NCI-H146 treated with DMSO at 0.1 percent for 48 hours (cell line): Measurements from ENCODE around the gene PBX1.
"Not testable (repeated sequence)": the region's sequence is repeated elsewhere in the genome, so short reads cannot be mapped to it uniquely, and the experiment has no call there.

Source experiments
- DNase-seq: peaks from one replicate; lab custom pipeline; 2025; ENCODE audit not compliant: unreplicated experiment; lab: John Stamatoyannopoulos, UW

The PBX1 gene

GRCh38 chr1:164558461-164559341, at the start of gene PBX1:
Gene PBX1, plus strand, starts transcription at chr1:164559184.
- peak; percentile 98 for DNase-seq

- DNase-seq, result no peak
Measured at GRCh38 chr1:164510435-164510834, 48.5 kb upstream of the PBX1 start.

- no peak for DNase-seq
Measured at GRCh38 chr1:164511001-164511705, 47.8 kb upstream of the PBX1 start.

DNA sequence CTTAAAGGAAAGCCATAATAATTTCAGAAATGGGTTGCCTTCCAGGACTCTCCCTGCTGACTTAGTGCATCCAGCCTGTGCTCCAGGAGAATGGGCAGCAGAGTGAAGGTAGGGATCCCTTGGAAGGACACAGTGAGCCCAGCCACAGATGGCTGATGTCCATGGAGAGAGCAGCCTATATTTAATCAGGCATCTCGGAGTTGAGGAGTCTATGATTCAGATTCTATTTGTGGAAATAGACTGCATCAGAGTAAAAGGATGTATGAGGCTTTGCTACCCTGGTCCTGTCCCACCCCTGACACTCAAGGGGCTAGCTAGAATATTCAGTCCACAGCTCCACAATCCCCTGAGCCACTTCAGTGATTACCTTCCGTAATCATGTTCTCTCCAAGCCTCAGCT, 43.8 kb upstream of the PBX1 start:
- no peak for DNase-seq

DNA sequence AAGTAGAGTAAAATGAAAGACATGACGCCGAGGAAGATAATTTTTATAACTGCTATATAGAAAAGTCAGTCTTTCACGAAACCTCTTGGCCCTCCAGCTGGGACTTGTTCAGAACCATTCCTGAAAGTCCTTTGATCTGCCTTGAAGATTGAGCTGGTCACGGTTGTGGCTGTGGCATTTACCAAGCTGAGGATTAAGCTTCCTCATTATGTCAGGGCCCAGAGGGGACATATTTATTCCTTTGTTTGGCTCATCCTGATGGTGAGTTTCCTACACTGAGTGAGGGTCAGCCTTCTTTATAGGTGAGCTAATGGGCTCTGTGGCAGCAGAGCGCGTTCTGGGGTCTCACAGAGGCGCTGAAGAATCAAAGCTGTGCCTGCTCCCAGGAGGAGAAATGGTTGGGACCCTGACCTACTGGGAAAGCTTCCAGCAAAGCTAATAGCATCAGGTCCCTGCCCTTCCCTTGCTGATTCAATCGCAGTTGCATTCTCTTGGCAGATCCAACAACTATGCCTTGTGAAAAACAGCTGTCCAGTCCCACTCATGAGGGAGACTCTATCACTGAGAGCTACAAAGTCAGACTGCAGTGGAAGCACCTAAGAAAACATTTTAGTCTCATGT, 43.2 kb upstream of the PBX1 start:
- DNase-seq, result no peak

DNA sequence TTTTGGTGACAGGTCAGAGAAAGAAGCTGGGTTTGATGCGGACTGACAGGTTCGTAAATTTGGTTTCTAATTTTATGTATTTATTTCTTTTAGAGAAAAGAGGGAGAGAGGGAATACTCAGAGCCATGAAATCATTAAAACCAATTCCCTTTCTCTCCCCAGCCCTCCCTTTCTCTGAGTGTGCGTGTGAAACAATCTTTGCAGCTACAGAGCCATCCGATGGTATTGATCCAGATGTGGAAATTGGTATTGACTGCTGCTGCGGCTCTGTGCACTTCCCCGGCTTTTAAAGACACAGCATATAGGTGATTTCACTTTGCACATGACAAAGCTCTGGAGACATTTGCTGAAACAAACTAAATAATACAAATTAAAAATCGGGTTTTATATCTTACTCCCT, 42.4 kb upstream of the PBX1 start:
- no peak for DNase-seq

DNA sequence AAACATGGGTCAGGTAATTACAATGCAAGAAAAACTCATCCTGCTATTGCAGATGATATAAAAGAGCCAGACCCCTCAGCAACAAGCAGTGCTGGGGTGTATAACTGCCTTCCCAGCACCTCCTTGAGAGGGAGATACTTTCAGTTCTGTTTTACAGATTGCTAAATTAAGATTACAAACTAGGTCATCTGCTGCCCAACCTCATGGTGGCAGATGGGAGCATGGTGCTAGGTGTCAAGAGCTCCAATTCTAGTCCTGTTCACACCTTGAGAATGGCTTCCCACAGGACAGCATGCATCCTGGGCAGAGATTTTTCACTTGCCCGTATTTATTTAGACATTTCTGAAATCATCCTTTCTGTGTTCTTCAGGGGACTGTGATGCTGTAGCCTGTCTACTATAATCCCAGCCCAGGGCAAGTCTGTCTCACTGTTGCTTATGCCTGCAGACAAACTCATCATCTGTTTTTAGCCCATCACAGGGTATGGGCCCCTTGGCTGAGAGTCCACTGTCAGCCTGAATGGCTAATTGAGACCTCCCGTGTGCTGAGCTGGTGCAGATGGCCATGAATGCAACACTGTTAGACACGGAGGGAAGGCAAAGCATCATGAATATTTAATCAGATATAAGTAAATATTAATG, 40.2 kb upstream of the PBX1 start:
- DNase-seq, result no peak

DNA sequence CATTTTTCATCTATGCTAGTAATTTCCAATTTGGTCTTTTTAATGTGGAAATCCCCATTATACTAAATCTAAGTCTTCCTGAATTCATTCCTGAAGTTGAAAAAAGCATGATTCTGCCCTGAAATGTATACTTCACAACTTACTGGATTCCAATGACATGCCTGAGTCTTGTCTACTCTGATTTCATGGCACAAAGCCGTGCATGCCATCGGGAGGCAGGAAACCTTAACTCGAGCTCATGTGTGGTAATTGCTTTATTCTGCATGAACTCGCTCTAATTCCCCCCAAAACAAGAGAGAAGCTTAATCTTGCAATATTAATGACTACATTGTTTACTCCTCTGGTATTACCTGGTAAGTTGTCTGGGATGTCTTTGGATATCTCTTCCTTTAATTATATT, 39.6 kb upstream of the PBX1 start:
- DNase-seq, result no peak

GRCh38 chr1:164524810-164525209, 34.2 kb upstream of the PBX1 start:
- no peak for DNase-seq

DNA sequence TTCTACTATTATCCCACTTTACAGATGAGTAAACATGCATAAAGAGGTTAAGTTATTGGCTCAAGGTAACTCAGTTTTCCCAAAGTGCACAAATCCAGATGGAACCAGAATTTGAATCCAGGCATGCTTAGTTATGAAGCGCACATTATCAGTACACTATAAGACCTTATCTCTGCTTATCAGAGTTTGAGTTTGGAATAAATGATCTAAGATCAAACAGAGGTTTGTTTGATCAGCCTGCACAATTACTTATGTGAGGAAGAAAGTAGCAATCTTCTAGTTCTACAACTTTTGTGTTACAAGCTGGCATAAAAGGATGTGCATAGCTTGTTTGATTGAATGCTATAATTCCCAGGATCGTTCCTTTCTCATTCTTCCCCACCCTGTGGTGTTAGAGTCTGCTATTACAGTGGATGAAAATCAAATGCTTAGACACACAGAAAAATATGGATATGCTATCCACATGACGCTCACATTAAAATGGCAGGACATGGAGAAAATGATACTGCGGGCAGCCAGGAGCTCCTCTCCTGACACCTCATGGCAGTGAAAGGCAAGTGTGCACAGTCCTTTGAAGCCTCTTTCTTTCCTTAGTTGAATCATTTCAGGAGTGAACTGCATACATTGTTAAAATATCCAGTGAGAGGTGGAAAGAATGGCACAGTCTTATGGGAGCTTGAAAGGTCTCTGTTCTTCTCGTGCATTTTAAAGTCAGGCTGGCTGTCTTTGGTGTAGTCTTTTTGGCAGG, 23.9 kb upstream of the PBX1 start:
- DNase-seq, result no peak

DNA sequence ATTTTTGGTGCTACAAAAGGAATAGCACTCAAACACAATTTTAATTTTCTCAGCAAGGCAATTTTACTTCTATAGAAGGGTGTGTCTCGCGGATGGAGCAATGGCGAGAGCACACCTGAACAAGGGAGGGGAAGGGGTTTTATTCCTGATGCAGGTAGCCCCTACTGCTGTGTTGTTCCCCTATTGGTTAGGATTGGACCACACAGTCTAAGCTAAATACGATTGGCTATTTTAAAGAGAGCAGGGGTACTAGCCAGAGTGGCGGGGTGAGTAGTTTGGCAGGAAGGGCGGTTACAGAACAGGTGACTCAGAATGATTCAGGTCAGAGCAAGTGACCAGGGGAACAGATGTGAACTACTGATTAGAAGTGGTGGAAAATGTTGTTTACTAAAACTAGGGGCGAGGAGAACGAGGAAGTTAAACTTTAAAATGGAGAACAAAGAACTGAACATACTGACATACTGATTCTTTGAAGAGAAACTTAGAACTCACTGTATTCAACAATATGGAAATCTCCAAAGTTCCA, 6.5 kb upstream of the PBX1 start:
- DNase-seq, result not testable (repeated sequence)

- DNase-seq, result no peak
Measured at GRCh38 chr1:164557270-164557669, 1.7 kb upstream of the PBX1 start.

DNA sequence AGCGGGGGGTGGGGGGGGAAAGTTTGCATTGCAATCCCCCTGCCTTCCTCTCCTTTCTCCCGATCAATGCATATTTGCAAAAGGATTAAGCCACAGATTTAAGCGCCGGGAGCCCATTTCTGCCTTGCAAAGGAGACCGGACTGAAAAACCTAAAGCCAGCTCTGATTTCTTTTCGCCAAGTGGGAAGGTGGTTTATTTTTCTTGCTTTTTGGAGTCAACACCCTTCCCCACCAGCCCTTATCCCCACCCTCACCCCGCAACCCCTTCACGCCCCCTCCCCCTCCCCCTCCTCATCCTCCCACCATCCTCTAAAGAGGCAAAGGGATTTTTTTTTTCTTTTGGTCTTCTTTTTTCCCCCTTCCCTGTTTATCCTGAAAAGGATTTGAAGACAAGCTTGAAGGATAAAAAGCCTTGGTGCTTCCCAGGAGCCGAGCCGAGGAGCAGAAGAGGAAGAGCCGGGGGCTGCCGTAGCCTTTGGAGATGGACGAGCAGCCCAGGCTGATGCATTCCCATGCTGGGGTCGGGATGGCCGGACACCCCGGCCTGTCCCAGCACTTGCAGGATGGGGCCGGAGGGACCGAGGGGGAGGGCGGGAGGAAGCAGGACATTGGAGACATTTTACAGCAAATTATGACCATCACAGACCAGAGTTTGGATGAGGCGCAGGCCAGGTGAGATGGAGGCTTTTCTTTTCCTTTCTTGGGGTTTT, 513 bp downstream of the PBX1 start:
- no peak for DNase-seq

DNA sequence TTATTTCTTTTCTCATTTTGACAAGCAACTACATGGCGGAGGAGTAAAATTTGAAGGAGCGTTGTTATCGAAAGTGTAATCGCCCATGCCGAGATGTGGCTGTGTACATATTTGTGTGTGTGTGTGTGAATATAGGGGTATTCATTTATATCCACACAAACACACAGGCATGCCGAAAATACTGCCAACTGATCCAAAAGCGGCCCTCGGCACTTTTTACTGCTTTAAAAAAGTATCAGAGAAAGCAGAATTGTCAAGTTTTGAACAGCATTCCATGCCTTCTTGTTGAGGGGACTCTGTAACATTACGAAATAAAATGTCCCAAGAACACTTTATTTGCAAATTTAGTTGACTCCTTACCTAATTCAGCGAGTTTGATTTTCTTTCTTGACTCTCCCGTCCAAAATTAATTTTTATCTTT, 1.1 kb downstream of the PBX1 start:
- DNase-seq, result no peak

GRCh38 chr1:164560556-164560955, 1.6 kb downstream of the PBX1 start:
- no peak for DNase-seq

DNA sequence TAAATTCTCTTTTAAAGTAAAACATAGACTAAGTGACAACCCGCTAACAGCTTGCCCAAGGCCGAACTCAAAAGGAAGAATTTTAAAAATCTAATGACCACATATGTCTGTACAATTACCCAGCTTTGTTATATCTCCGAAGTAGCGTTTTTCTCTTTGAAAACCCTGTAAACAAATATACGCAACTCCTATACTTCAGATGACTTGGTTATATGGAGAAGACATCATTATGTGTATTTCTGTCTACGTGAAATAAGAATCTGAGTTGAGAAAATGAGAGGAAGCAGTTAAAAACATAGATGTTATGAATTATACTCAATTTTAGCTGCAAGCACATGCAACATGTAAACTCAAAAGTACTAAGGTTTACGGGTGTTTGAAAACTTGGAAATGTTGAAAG, 2.0 kb downstream of the PBX1 start:
- DNase-seq, result peak; percentile 10

DNA sequence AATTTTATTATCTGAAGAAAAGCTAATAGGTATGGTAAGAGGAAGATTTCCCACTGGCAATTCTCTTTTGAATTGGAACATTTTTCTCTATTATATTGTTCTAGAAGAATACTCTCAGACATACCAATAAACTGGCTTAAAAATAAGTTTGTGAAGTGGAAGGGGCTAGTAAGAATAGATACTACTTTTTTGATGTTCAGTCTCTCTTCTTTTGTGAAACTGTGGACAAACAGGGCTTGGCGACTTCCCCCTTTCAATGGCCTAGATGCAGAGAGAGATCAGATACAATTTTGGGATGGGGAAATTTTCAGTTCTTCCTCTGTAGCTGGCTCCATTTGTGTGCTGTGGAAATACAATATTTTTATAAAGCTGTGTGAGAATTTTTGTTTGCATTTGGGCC, 2.5 kb downstream of the PBX1 start:
- peak; percentile 7 for DNase-seq

DNA sequence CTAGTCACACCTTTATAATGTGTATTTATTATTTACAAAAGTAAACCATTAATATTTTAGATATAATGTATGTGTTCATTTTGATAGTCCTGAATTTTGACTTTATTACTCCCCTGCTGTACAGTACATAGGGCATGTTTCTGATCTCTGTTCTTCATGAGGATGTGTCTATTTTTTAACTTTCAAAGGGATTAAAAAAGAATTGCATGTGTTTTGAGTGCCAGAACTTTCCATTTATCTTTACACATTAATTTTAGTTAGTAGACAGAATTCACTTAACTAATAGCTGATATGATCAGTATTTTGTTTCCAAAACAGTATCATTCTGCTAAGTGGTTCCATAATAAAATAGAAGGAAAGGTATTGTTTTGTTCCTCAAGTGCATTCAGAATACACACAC, 3.1 kb downstream of the PBX1 start:
- no peak for DNase-seq

DNA sequence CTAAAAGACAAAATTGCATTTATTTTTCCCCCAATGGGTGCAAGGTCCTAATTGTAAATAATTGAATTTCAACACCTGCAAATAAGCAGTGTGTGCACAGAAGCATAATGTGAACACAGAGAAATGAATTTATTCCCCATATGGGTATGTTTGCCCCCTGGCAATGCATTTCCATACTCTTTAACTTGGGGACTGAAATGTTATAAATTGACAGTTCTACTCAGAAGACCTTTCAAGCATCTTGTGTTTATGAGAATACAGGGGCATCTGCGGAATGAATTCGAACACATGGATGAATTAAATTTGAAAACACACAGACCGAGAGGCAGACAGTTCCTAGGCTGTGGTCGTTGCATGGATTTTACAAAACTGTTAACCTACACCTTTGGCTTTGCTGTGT, 3.5 kb downstream of the PBX1 start:
- DNase-seq, result no peak

- DNase-seq, result no peak
Measured at GRCh38 chr1:164562947-164563520, 4.0 kb downstream of the PBX1 start.
